Measurements from ENCODE around the gene GFPT2. TPM values are rescaled to one million over a fixed set of nuclear protein-coding genes. Genes with fewer than 3 reads are reported as not detected.

GFPT2 gene
- total RNA-seq, 6 experiments from 2014 or later = 0.32 to 0.93 (median 0.61) TPM

GRCh38 chr5:180253036-180253824, 99.9 kb downstream of the GFPT2 start:
- TF ChIP-seq POLR2A (IDR thresholded peaks at IDR 0.05) = no peak
- TF ChIP-seq, protein P1, sequence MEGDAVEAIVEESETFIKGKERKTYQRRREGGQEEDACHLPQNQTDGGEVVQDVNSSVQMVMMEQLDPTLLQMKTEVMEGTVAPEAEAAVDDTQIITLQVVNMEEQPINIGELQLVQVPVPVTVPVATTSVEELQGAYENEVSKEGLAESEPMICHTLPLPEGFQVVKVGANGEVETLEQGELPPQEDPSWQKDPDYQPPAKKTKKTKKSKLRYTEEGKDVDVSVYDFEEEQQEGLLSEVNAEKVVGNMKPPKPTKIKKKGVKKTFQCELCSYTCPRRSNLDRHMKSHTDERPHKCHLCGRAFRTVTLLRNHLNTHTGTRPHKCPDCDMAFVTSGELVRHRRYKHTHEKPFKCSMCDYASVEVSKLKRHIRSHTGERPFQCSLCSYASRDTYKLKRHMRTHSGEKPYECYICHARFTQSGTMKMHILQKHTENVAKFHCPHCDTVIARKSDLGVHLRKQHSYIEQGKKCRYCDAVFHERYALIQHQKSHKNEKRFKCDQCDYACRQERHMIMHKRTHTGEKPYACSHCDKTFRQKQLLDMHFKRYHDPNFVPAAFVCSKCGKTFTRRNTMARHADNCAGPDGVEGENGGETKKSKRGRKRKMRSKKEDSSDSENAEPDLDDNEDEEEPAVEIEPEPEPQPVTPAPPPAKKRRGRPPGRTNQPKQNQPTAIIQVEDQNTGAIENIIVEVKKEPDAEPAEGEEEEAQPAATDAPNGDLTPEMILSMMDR (IDR thresholded peaks at IDR 0.05) = no peak
- DNase-seq (no peak), ATAC-seq (peak in 1 of 4 donors; percentile 40)
- peaks cover 0 to 40% (median 10%) of the 10 kb centered on the region in 4 donors for H3K9me3 ChIP-seq
- 93% methylated on average over 4 of the region's 24 CpGs for WGBS (ENCODE audit: insufficient coverage, low coverage, low lambda C conversion rate, missing lambda C conversion rate)
- H3K4me3 ChIP-seq = no peak overlapping the region
- peaks cover 0 to 21% (median 5%) of the 10 kb centered on the region in 4 donors for H3K36me3 ChIP-seq
- no peak overlapping the region for H3K27ac ChIP-seq
- H3K27me3 ChIP-seq = no peaks in the 10 kb centered on the region
- H3K4me1 ChIP-seq = no peaks in the 10 kb centered on the region
- intact Hi-C loops (cut with DNase I) = no loop called here

GRCh38 chr5:180251887-180252286, 101.2 kb downstream of the GFPT2 start:
- no peaks in the 10 kb centered on the region for H3K4me1 ChIP-seq
- H3K27ac ChIP-seq = no peak overlapping the region
- WGBS (ENCODE audit: insufficient coverage, low coverage, low lambda C conversion rate, missing lambda C conversion rate) = 100% methylated on average over 4 of the region's 7 CpGs
- intact Hi-C loops (cut with DNase I) = no loop called here
- no peak overlapping the region for H3K4me3 ChIP-seq
- ATAC-seq (no peak), DNase-seq (no peak)
- peaks cover 0 to 27% (median 9%) of the 10 kb centered on the region in 4 donors for H3K36me3 ChIP-seq
- H3K27me3 ChIP-seq = no peaks in the 10 kb centered on the region
- no peak for TF ChIP-seq POLR2A (IDR thresholded peaks at IDR 0.05)
- TF ChIP-seq, protein P1 (IDR thresholded peaks at IDR 0.05) = no peak
- H3K9me3 ChIP-seq = peaks cover 0 to 32% (median 6%) of the 10 kb centered on the region in 4 donors

GRCh38 chr5:180251141-180251540, 102.0 kb downstream of the GFPT2 start:
- H3K27me3 ChIP-seq = no peaks in the 10 kb centered on the region
- no peaks in the 10 kb centered on the region for H3K4me1 ChIP-seq
- H3K9me3 ChIP-seq = peaks cover 0 to 26% (median 6%) of the 10 kb centered on the region in 4 donors
- peaks cover 0 to 25% (median 9%) of the 10 kb centered on the region in 4 donors for H3K36me3 ChIP-seq
- DNase-seq (no peak), ATAC-seq (no peak)
- TF ChIP-seq, protein P1 (IDR thresholded peaks at IDR 0.05) = no peak
- TF ChIP-seq POLR2A (IDR thresholded peaks at IDR 0.05) = no peak
- intact Hi-C loops (cut with DNase I) = no loop called here
- 83% methylated on average over 5 of the region's 9 CpGs for WGBS (ENCODE audit: insufficient coverage, low coverage, low lambda C conversion rate, missing lambda C conversion rate)
- no peak overlapping the region for H3K27ac ChIP-seq
- H3K4me3 ChIP-seq = no peak overlapping the region

Other genes with a start within 250 kb of the GFPT2 start
- under 1 TPM in 1 of 6 experiments, not detected in 5; 0.64 TPM for gene RASGEF1C, start 144.1 kb downstream of the GFPT2 start, total RNA-seq
- 10 to 100 TPM; 14.4 to 18.6 (median 15.6) TPM for gene MAPK9, start 61.3 kb downstream of the GFPT2 start, total RNA-seq
- 1 to 10 TPM; 4.8 to 8.8 (median 5.3) TPM for gene CNOT6, start 141.0 kb upstream of the GFPT2 start, total RNA-seq
- 1 to 10 TPM in 1 of 6 experiments, under 1 TPM in 1, not detected in 4; 0.57 to 3.3 TPM for gene SCGB3A1, start 238.2 kb upstream of the GFPT2 start, total RNA-seq